ENCODE results near the gene ZNF3. TPM values are rescaled to one million over a fixed set of nuclear protein-coding genes. Genes with fewer than 3 reads are reported as not detected.

Gene ZNF3
- total and polyA plus RNA-seq, 9 of the 15 experiments (the other 6 are each of a cell fraction or from before 2014, with no cell fraction given): 30.0 to 64.9 (median 51.5) TPM

GRCh38 chr7:100090527-100091410 is 9.2 kb upstream of the ZNF3 start:
- H3K9ac ChIP-seq (ENCODE audit: insufficient read depth in 1 of 2, low read depth in 2 of 2, low read length in 2 of 2): peak overlapping the region in 1 of 2 experiments; percentile 26; a peak in 1 of 4 replicates
- H3K36me3 ChIP-seq (ENCODE audit: control insufficient read depth, insufficient read depth, low read length): peaks cover 60% of the 10 kb centered on the region
- H3K9me1 ChIP-seq (ENCODE audit: control insufficient read depth, insufficient read depth, low read length): no peaks in the 10 kb centered on the region
- in situ Hi-C loops (cut with MboI): no loop called here
- ATAC-seq: peak; percentile 1
- intact Hi-C loops (cut with micrococcal nuclease): no loop called here
- no peaks in the 10 kb centered on the region for H3K27me3 ChIP-seq (ENCODE audit: control insufficient read depth in 2 of 2, insufficient read depth in 2 of 2, low read length in 2 of 2)
- no peak overlapping the region for H3K4me3 ChIP-seq
- ChIA-PET POLR2A (interaction anchor here (0.6 to 7.9 kb wide), 5 partner anchors 8 to 1092 kb away, joined by 3 to 115 read pairs (median 3); partner anchors contain the start of genes AP4M1 and MCM7), CTCF (ENCODE audit: low intra/inter-chr PET ratio) (no interaction called here)
- peaks cover 29% of the 10 kb centered on the region for H4K20me1 ChIP-seq (replicated peaks; ENCODE audit: control insufficient read depth, insufficient read depth, low read length)
- 83% methylated on average over 14 of the region's 14 CpGs for WGBS (ENCODE audit: insufficient coverage, low coverage, missing lambda C conversion rate)
- no peak overlapping the region for H2AFZ ChIP-seq (ENCODE audit: low read depth, low read length)
- H3K79me2 ChIP-seq (ENCODE audit: control insufficient read depth, insufficient read depth, low read length): peaks cover 25% of the 10 kb centered on the region
- H3K27ac ChIP-seq (ENCODE audit: extremely low read depth, low read depth, low read length): peak overlapping the region; percentile 40; the same call in 1 of the 3 replicates
- H3K4me1 ChIP-seq (replicated peaks in 1 of 2; ENCODE audit: control insufficient read depth in 2 of 2, insufficient read depth in 2 of 2, low read length in 2 of 2): peaks cover 23 to 28% of the 10 kb centered on the region in 2 experiments
- no peak for DNase-seq (ENCODE audit: extremely low read depth in 1 of 4, low spot score in 3 of 4)
- 0 out of 2 replicates have a peak, but pooled peaks have one; percentile 23 for TF ChIP-seq ETV5 (CRISPR knock-in tag; IDR thresholded peaks at IDR 0.05; ENCODE audit: low read depth)
- TF ChIP-seq, protein P1, sequence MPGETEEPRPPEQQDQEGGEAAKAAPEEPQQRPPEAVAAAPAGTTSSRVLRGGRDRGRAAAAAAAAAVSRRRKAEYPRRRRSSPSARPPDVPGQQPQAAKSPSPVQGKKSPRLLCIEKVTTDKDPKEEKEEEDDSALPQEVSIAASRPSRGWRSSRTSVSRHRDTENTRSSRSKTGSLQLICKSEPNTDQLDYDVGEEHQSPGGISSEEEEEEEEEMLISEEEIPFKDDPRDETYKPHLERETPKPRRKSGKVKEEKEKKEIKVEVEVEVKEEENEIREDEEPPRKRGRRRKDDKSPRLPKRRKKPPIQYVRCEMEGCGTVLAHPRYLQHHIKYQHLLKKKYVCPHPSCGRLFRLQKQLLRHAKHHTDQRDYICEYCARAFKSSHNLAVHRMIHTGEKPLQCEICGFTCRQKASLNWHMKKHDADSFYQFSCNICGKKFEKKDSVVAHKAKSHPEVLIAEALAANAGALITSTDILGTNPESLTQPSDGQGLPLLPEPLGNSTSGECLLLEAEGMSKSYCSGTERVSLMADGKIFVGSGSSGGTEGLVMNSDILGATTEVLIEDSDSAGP (CRISPR knock-in tag; IDR thresholded peaks at IDR 0.05): peak; percentile 51; the same call in 1 of the 2 replicates
- peak; percentile 59; the same call in 1 of the 2 replicates for TF ChIP-seq RBFOX2 (IDR thresholded peaks at IDR 0.05; ENCODE audit: low read depth, low read length)
- peak; percentile 67 for TF ChIP-seq POLR2G (IDR thresholded peaks at IDR 0.05; ENCODE audit: low read depth, low read length)
- no peak for TF ChIP-seq ARID2 (IDR thresholded peaks at IDR 0.05)
- TF ChIP-seq SIN3A (IDR thresholded peaks at IDR 0.05; ENCODE audit: borderline replicate concordance in 2 of 2, control insufficient read depth in 1 of 2, low read depth in 2 of 2, low read length in 2 of 2): 0 out of 4 replicates have a peak, but pooled peaks of 1 of the 2 experiments have one; percentile 9
- TF ChIP-seq SAP30 (IDR thresholded peaks at IDR 0.05; ENCODE audit: borderline replicate concordance, insufficient read depth, low read depth, low read length, poor library complexity, severe bottlenecking): no peak
- TF ChIP-seq CHD2 (IDR thresholded peaks at IDR 0.05; ENCODE audit: low read depth, low read length): peak; percentile 19; the same call in 1 of the 2 replicates
- TF ChIP-seq ZBTB33 (CRISPR knock-in tag; IDR thresholded peaks at IDR 0.05): peak; percentile 61; the same call in 1 of the 2 replicates
- FAIRE-seq: no peak
- BruUV-seq (replicated peaks): no TSS peak
- no peak overlapping the region for H3K4me2 ChIP-seq (ENCODE audit: insufficient read depth, low read length)
- no peaks in the 10 kb centered on the region for H3K9me3 ChIP-seq (replicated peaks; ENCODE audit: control insufficient read depth, insufficient read depth, low read depth, low read length)
